ENCODE measurements around the gene TBL3. TPM values are rescaled to one million over a fixed set of nuclear protein-coding genes. Genes with fewer than 3 reads are reported as not detected.

TBL3 gene
- total and polyA plus RNA-seq, 2 of the 8 experiments (the other 6 are each of a cell fraction or from before 2014, with no cell fraction given), result 65.8 to 137 TPM

- TF ChIP-seq TEAD4 (IDR thresholded peaks at IDR 0.05; ENCODE audit: low read depth, low read length) (no peak), USF2 (IDR thresholded peaks at IDR 0.05; ENCODE audit: low read length) (no peak)
These were observed 56.9 kb downstream of the TBL3 start (continued) for GRCh38 chr16:2028620-2029220.

Measured in H1 (cell line).